Common myeloid progenitor, CD34-positive (primary cell): ENCODE results near the gene HS3ST5.

Source experiments
- CTCF ChIA-PET: fragments of 350-600 bp; sonication (Branson Sonifier 250); formaldehyde crosslinking; loops from one replicate; lab custom pipeline; 2021; ENCODE audit warnings: antibody characterized with exemption; lab: Charles Lee
- POLR2A ChIA-PET: fragments of 350-600 bp; sonication (Branson Sonifier 250); formaldehyde crosslinking; loops from one replicate; lab custom pipeline; 2021; ENCODE audit warnings: antibody characterized with exemption; lab: Charles Lee
- DNase-seq, 3 donors: peaks; one replicate each; pipeline versions ENCODE4 v3.0.0 to v3.0.0-alpha.2; 2013
- H3K27ac ChIP-seq, 2 experiments: 1 replicate in 1 of 2; 2 replicates in 1 of 2; pipeline ENCODE4 v1.7.0; 2013; ENCODE audit warnings: inconsistent platforms in 2 of 2, low read length in 2 of 2, mild to moderate bottlenecking in 2 of 2, low read depth in 1 of 2, moderate library complexity in 1 of 2; ENCODE audit not compliant: severe bottlenecking in 2 of 2, insufficient read depth in 1 of 2, poor library complexity in 1 of 2
- H3K27me3 ChIP-seq, 5 experiments: replicated peaks in 2 of 5; 1 replicate in 3 of 5; 2 replicates in 2 of 5; pipeline versions ENCODE4 v1.6.1 to v1.7.0; 2013; ENCODE audit warnings: low read length in 4 of 5, mild to moderate bottlenecking in 2 of 5, moderate library complexity in 2 of 5, inconsistent platforms in 1 of 5; ENCODE audit not compliant: insufficient read depth in 5 of 5, control insufficient read depth in 4 of 5
- H3K36me3 ChIP-seq, 4 experiments: 1 replicate in 2 of 4; 2 replicates in 2 of 4; pipeline versions ENCODE4 v1.6.1 to v1.7.0; 2013; ENCODE audit warnings: low read length in 3 of 4, control low read depth in 1 of 4, mild to moderate bottlenecking in 1 of 4; ENCODE audit not compliant: control insufficient read depth in 4 of 4, insufficient read depth in 4 of 4
- H3K4me1 ChIP-seq, 4 experiments: 1 replicate in 3 of 4; 2 replicates in 1 of 4; pipeline versions ENCODE4 v1.6.1 to v1.7.1; 2013; ENCODE audit warnings: low read length in 3 of 4, mild to moderate bottlenecking in 3 of 4, control low read depth in 1 of 4, inconsistent platforms in 1 of 4, moderate library complexity in 1 of 4; ENCODE audit not compliant: control insufficient read depth in 4 of 4, insufficient read depth in 4 of 4; ENCODE audit errors: control extremely low read depth in 1 of 4
- H3K4me3 ChIP-seq, 7 experiments: 1 replicate in 4 of 7; 2 replicates in 3 of 7; pipeline versions ENCODE4 v1.5.1 to v1.7.0; 2013; ENCODE audit warnings: mild to moderate bottlenecking in 7 of 7, low read length in 6 of 7, moderate library complexity in 6 of 7, inconsistent platforms in 2 of 7, low read depth in 2 of 7, control low read depth in 1 of 7; ENCODE audit not compliant: insufficient read depth in 4 of 7, control insufficient read depth in 1 of 7; ENCODE audit errors: extremely low read depth in 1 of 7
- H3K9me3 ChIP-seq, 5 experiments: 1 replicate in 4 of 5; 2 replicates in 1 of 5; pipeline versions ENCODE4 v1.6.1 to v1.7.1; 2013; ENCODE audit warnings: low read length in 4 of 5, mild to moderate bottlenecking in 2 of 5, inconsistent platforms in 1 of 5, low read depth in 1 of 5, moderate library complexity in 1 of 5; ENCODE audit not compliant: control insufficient read depth in 4 of 5, insufficient read depth in 2 of 5; ENCODE audit errors: control extremely low read depth in 1 of 5
- WGBS: methylation state at CpG from one replicate; pipeline ENCODE4 v1.1.5; 2013; ENCODE audit not compliant: insufficient coverage; 5-methylcytosine and 5-hydroxymethylcytosine counted together

Gene HS3ST5

GRCh38 chr6:114375541-114376192 is 32.8 kb upstream of the HS3ST5 start:
- no peaks in the 10 kb centered on the region for H3K36me3 ChIP-seq
- WGBS, result no CpG with 5 or more reads among the region's 1 CpG
- H3K27me3 ChIP-seq, result no peaks in the 10 kb centered on the region
- H3K9me3 ChIP-seq, result no peaks in the 10 kb centered on the region
- ChIA-PET POLR2A (no interaction called here), CTCF (no interaction called here)
- no peak overlapping the region for H3K27ac ChIP-seq
- no peak overlapping the region for H3K4me3 ChIP-seq
- no peaks in the 10 kb centered on the region for H3K4me1 ChIP-seq
- no peak for DNase-seq

- Histone ChIP-seq H3K9me3 (peaks cover 0 to 2% (median 0%) of the 10 kb centered on the region in 5 experiments), H3K27ac (no peak overlapping the region), H3K27me3 (no peaks in the 10 kb centered on the region), H3K4me3 (no peak overlapping the region), H3K36me3 (no peaks in the 10 kb centered on the region), H3K4me1 (no peaks in the 10 kb centered on the region)
- ChIA-PET CTCF (no interaction called here), POLR2A (no interaction called here)
- WGBS, result 83% methylated on average over 1 of the region's 1 CpG
- DNase-seq, result no peak
Measured at GRCh38 chr6:114367315-114367961, 24.6 kb upstream of the HS3ST5 start.

- DNase-seq, result no peak
- Histone ChIP-seq H3K4me3 (no peak overlapping the region), H3K27me3 (no peaks in the 10 kb centered on the region), H3K9me3 (peaks cover 0 to 2% (median 0%) of the 10 kb centered on the region in 5 experiments), H3K27ac (no peak overlapping the region), H3K4me1 (no peaks in the 10 kb centered on the region), H3K36me3 (no peaks in the 10 kb centered on the region)
- ChIA-PET CTCF (no interaction called here), POLR2A (no interaction called here)
Measured at GRCh38 chr6:114366899-114367298, 24.1 kb upstream of the HS3ST5 start.

- H3K27me3 ChIP-seq, result peaks cover 0 to 2% (median 0%) of the 10 kb centered on the region in 5 experiments
- peaks cover 0 to 2% (median 0%) of the 10 kb centered on the region in 5 experiments for H3K9me3 ChIP-seq
- H3K36me3 ChIP-seq, result no peaks in the 10 kb centered on the region
- H3K4me1 ChIP-seq, result no peaks in the 10 kb centered on the region
- no CpG with 5 or more reads among the region's 1 CpG for WGBS
- no peak overlapping the region for H3K4me3 ChIP-seq
- no peak for DNase-seq
- CTCF ChIA-PET, result no interaction called here
- no peak overlapping the region for H3K27ac ChIP-seq
- POLR2A ChIA-PET, result no interaction called here
Measured at GRCh38 chr6:114364301-114364700, 21.5 kb upstream of the HS3ST5 start.

GRCh38 chr6:114362957-114363356 is 20.1 kb upstream of the HS3ST5 start:
- no peaks in the 10 kb centered on the region for H3K4me1 ChIP-seq
- H3K4me3 ChIP-seq, result no peak overlapping the region
- no CpG with 5 or more reads among the region's 2 CpGs for whole genome bisulfite sequencing
- DNase-seq, result no peak
- H3K27me3 ChIP-seq, result peaks cover 0 to 2% (median 0%) of the 10 kb centered on the region in 5 experiments
- ChIA-PET POLR2A (no interaction called here), CTCF (no interaction called here)
- no peaks in the 10 kb centered on the region for H3K36me3 ChIP-seq
- H3K9me3 ChIP-seq, result peaks cover 0 to 2% (median 0%) of the 10 kb centered on the region in 5 experiments
- H3K27ac ChIP-seq, result no peak overlapping the region

- DNase-seq, result no peak
- ChIA-PET CTCF (no interaction called here), POLR2A (no interaction called here)
- no peaks in the 10 kb centered on the region for H3K36me3 ChIP-seq
- peaks cover 0 to 2% (median 0%) of the 10 kb centered on the region in 5 experiments for H3K9me3 ChIP-seq
- H3K27ac ChIP-seq, result no peak overlapping the region
- peaks cover 0 to 2% (median 0%) of the 10 kb centered on the region in 5 experiments for H3K27me3 ChIP-seq
- no peak overlapping the region for H3K4me3 ChIP-seq
- H3K4me1 ChIP-seq, result no peaks in the 10 kb centered on the region
- WGBS, result no CpG with 5 or more reads among the region's 4 CpGs
Measured at GRCh38 chr6:114362396-114362795, 19.6 kb upstream of the HS3ST5 start.

- DNase-seq, result no peak
- peaks cover 0 to 2% (median 0%) of the 10 kb centered on the region in 5 experiments for H3K9me3 ChIP-seq
- CTCF ChIA-PET, result no interaction called here
- no peaks in the 10 kb centered on the region for H3K4me1 ChIP-seq
- POLR2A ChIA-PET, result interaction anchor here (0.5 kb wide), 1 partner anchor 32 kb away, joined by 3 read pairs; no protein-coding TSS in a partner anchor
- H3K4me3 ChIP-seq, result no peak overlapping the region
- no peak overlapping the region for H3K27ac ChIP-seq
- WGBS, result no CpG with 5 or more reads among the region's 1 CpG
- no peaks in the 10 kb centered on the region for H3K36me3 ChIP-seq
- H3K27me3 ChIP-seq, result peaks cover 0 to 2% (median 0%) of the 10 kb centered on the region in 5 experiments
Measured at GRCh38 chr6:114361036-114361435, 18.2 kb upstream of the HS3ST5 start.
